Effector CD4-positive, alpha-beta T cell (primary cell): Measurements from ENCODE around the gene CNP.
A peak's percentile ranks its signal among the peaks of the same experiment; 100 is the strongest.

Experiments
- DNase-seq: peaks from one replicate; pipeline ENCODE4 v3.0.0-alpha.2; 2020

CNP gene

GRCh38 chr17:41942626-41943373 lies 23.8 kb upstream of the CNP start:
- no peak for DNase-seq

GRCh38 chr17:41943492-41943891 lies 23.1 kb upstream of the CNP start:
- DNase-seq, result no peak

GRCh38 chr17:41944943-41945342 lies 21.7 kb upstream of the CNP start:
- no peak for DNase-seq

- no peak for DNase-seq
These were observed 17.7 kb upstream of the CNP start for GRCh38 chr17:41948762-41949460.

GRCh38 chr17:41956522-41956921 lies 10.1 kb upstream of the CNP start:
- no peak for DNase-seq

GRCh38 chr17:41957031-41957868 lies 9.3 kb upstream of the CNP start:
- DNase-seq, result no peak

GRCh38 chr17:41957869-41958439 lies 8.6 kb upstream of the CNP start:
- no peak for DNase-seq

GRCh38 chr17:41959030-41959335 lies 7.6 kb upstream of the CNP start:
- DNase-seq, result no peak

- DNase-seq, result no peak
These were observed 7.1 kb upstream of the CNP start for GRCh38 chr17:41959336-41960095.

GRCh38 chr17:41962111-41962510 lies 4.5 kb upstream of the CNP start:
- no peak for DNase-seq

GRCh38 chr17:41962768-41963434 lies 3.7 kb upstream of the CNP start:
- peak; percentile 64 for DNase-seq

GRCh38 chr17:41965694-41966462 lies 717 bp upstream of the CNP start:
- peak; percentile 53 for DNase-seq

- peak; percentile 10 for DNase-seq
These were observed 736 bp downstream of the CNP start for GRCh38 chr17:41967141-41967920.

GRCh38 chr17:41967921-41968578 lies 1.5 kb downstream of the CNP start:
- no peak for DNase-seq

- DNase-seq, result no peak
These were observed 2.1 kb downstream of the CNP start for GRCh38 chr17:41968676-41969075.

GRCh38 chr17:41970901-41971331 lies 4.3 kb downstream of the CNP start:
- DNase-seq, result no peak

GRCh38 chr17:41971721-41972523 lies 5.3 kb downstream of the CNP start:
- DNase-seq, result no peak

- DNase-seq, result no peak
These were observed 6.2 kb downstream of the CNP start for GRCh38 chr17:41972571-41973407.
